GM19023 (cell line): Measurements from ENCODE around the gene LYST.

Source experiments
- ATAC-seq: cut with Tn5 transposase; IDR thresholded peaks from one replicate; pipeline ENCODE4 v1.9.1; 2021; ENCODE audit warnings: mild to moderate bottlenecking, moderate library complexity; ENCODE audit not compliant: unreplicated experiment

LYST gene

GRCh38 chr1:235725434-235725833 lies 141.3 kb downstream of the LYST start:
- no peak for ATAC-seq

GRCh38 chr1:235724730-235725129 lies 142.0 kb downstream of the LYST start:
- no peak for ATAC-seq

- no peak for ATAC-seq
These were observed 143.8 kb downstream of the LYST start for GRCh38 chr1:235722858-235723257.

GRCh38 chr1:235721982-235722381 lies 144.7 kb downstream of the LYST start:
- no peak for ATAC-seq

GRCh38 chr1:235720544-235720943 lies 146.2 kb downstream of the LYST start:
- ATAC-seq = no peak

- no peak for ATAC-seq
These were observed 152.4 kb downstream of the LYST start for GRCh38 chr1:235714205-235714897.

- no peak for ATAC-seq
These were observed 153.9 kb downstream of the LYST start for GRCh38 chr1:235712812-235713211.

GRCh38 chr1:235710687-235711086 lies 156.0 kb downstream of the LYST start:
- ATAC-seq = no peak

- ATAC-seq = no peak
These were observed 157.7 kb downstream of the LYST start for GRCh38 chr1:235709018-235709417.

- ATAC-seq = no peak
These were observed 158.2 kb downstream of the LYST start for GRCh38 chr1:235708390-235708962.

- ATAC-seq = no peak
These were observed 163.2 kb downstream of the LYST start for GRCh38 chr1:235703506-235703905.

GRCh38 chr1:235702412-235702811 lies 164.3 kb downstream of the LYST start:
- ATAC-seq = no peak

- no peak for ATAC-seq
These were observed 169.2 kb downstream of the LYST start for GRCh38 chr1:235697508-235697907.

GRCh38 chr1:235689356-235689755 lies 177.3 kb downstream of the LYST start:
- ATAC-seq = no peak

GRCh38 chr1:235688096-235688495 lies 178.6 kb downstream of the LYST start:
- ATAC-seq = no peak

GRCh38 chr1:235683653-235684052 lies 183.1 kb downstream of the LYST start:
- ATAC-seq = no peak

- ATAC-seq = no peak
These were observed 184.5 kb downstream of the LYST start for GRCh38 chr1:235682216-235682615.

GRCh38 chr1:235679644-235680043 lies 187.1 kb downstream of the LYST start:
- ATAC-seq = no peak

- ATAC-seq = no peak
These were observed 187.7 kb downstream of the LYST start for GRCh38 chr1:235679005-235679404.

- ATAC-seq = no peak
These were observed 191.4 kb downstream of the LYST start for GRCh38 chr1:235675152-235675890.

GRCh38 chr1:235673981-235674380 lies 192.7 kb downstream of the LYST start:
- ATAC-seq = no peak

- no peak for ATAC-seq
These were observed 194.7 kb downstream of the LYST start for GRCh38 chr1:235671992-235672391.
